DND-41 (cell line): ENCODE measurements around the gene MDFI.

Source experiments
- EZH2 ChIP-seq: IDR thresholded peaks from 3 replicates; pipeline ENCODE4 v1.6.1; 2012; ENCODE audit warnings: borderline replicate concordance, low read depth, mild to moderate bottlenecking, moderate library complexity, low read length, inconsistent platforms; ENCODE audit not compliant: severe bottlenecking
- TF ChIP-seq, protein P1 (sequence below): IDR thresholded peaks from 2 replicates; pipeline ENCODE4 v1.5.1; 2012; ENCODE audit warnings: borderline replicate concordance, low read length, moderate library complexity, mild to moderate bottlenecking; ENCODE audit not compliant: poor library complexity, severe bottlenecking; ENCODE audit errors: extremely low read depth

- no peak for TF ChIP-seq EZH2
- TF ChIP-seq, protein P1, sequence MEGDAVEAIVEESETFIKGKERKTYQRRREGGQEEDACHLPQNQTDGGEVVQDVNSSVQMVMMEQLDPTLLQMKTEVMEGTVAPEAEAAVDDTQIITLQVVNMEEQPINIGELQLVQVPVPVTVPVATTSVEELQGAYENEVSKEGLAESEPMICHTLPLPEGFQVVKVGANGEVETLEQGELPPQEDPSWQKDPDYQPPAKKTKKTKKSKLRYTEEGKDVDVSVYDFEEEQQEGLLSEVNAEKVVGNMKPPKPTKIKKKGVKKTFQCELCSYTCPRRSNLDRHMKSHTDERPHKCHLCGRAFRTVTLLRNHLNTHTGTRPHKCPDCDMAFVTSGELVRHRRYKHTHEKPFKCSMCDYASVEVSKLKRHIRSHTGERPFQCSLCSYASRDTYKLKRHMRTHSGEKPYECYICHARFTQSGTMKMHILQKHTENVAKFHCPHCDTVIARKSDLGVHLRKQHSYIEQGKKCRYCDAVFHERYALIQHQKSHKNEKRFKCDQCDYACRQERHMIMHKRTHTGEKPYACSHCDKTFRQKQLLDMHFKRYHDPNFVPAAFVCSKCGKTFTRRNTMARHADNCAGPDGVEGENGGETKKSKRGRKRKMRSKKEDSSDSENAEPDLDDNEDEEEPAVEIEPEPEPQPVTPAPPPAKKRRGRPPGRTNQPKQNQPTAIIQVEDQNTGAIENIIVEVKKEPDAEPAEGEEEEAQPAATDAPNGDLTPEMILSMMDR: no peak
Observed at GRCh38 chr6:41676431-41676830, 38.2 kb downstream of the MDFI start.
